GM23248 (cell line): ENCODE data around the gene INTS3. TPM values are rescaled to one million over a fixed set of nuclear protein-coding genes. Genes with fewer than 3 reads are reported as not detected.

Experiments used
- DNase-seq: peaks from one replicate; pipeline ENCODE4 v3.0.0-alpha.2; 2015
- H2AFZ ChIP-seq: fragments of 200-600 bp; sonication (generic); 2 replicates; pipeline ENCODE4 v1.6.1; 2016; ENCODE audit warnings: antibody characterized with exemption
- H3F3A ChIP-seq: fragments of 200-600 bp; sonication (generic); 2 replicates; pipeline ENCODE4 v1.6.1; 2016; ENCODE audit warnings: mild to moderate bottlenecking, antibody characterized with exemption, mixed run types; ENCODE audit not compliant: insufficient read depth
- H3K27ac ChIP-seq: fragments of 200-600 bp; sonication (generic); 2 replicates; pipeline ENCODE4 v1.5.1; 2016; ENCODE audit warnings: mild to moderate bottlenecking
- H3K27me3 ChIP-seq: fragments of 200-600 bp; sonication (generic); replicated peaks from 2 replicates; pipeline ENCODE4 v1.6.1; 2016; ENCODE audit warnings: mild to moderate bottlenecking; ENCODE audit not compliant: insufficient read depth
- H3K36me3 ChIP-seq: fragments of 200-600 bp; sonication (generic); 2 replicates; pipeline ENCODE4 v1.6.1; 2016; ENCODE audit warnings: low read depth, mild to moderate bottlenecking
- H3K4me1 ChIP-seq: fragments of 200-600 bp; sonication (generic); 2 replicates; pipeline ENCODE4 v1.6.1; 2016; ENCODE audit warnings: mild to moderate bottlenecking; ENCODE audit not compliant: insufficient read depth
- H3K4me2 ChIP-seq: fragments of 200-600 bp; sonication (generic); one replicate; pipeline ENCODE4 v1.6.1; 2016; ENCODE audit warnings: mild to moderate bottlenecking; ENCODE audit not compliant: unreplicated experiment
- H3K4me3 ChIP-seq: fragments of 200-600 bp; sonication (generic); 2 replicates; pipeline ENCODE4 v1.5.1; 2016; ENCODE audit warnings: mild to moderate bottlenecking
- H3K79me2 ChIP-seq: fragments of 200-600 bp; sonication (generic); 2 replicates; pipeline ENCODE4 v1.6.1; 2016; ENCODE audit warnings: mild to moderate bottlenecking; ENCODE audit not compliant: insufficient read depth
- H3K9ac ChIP-seq: fragments of 200-600 bp; sonication (generic); 2 replicates; pipeline ENCODE4 v1.6.1; 2016; ENCODE audit warnings: mild to moderate bottlenecking
- H3K9me2 ChIP-seq: fragments of 200-600 bp; sonication (generic); 2 replicates; pipeline ENCODE4 v1.6.1; 2016; ENCODE audit warnings: mixed run types, mild to moderate bottlenecking, moderate library complexity; ENCODE audit not compliant: insufficient read depth
- H3K9me3 ChIP-seq: fragments of 200-600 bp; sonication (generic); one replicate; pipeline ENCODE4 v1.6.1; 2017; ENCODE audit warnings: low read depth
- H4K20me1 ChIP-seq: fragments of 200-600 bp; sonication (generic); 2 replicates; pipeline ENCODE4 v1.6.0; 2016; ENCODE audit not compliant: insufficient read depth
- EZH2 ChIP-seq: fragments of 200-600 bp; sonication (generic); IDR thresholded peaks from 2 replicates; pipeline ENCODE4 v1.6.1; 2018; ENCODE audit warnings: antibody characterized with exemption, mild to moderate bottlenecking; ENCODE audit not compliant: insufficient read depth, poor library complexity, severe bottlenecking
- EZH2phosphoT487 ChIP-seq: fragments of 200-600 bp; sonication (generic); IDR thresholded peaks from 2 replicates; pipeline ENCODE4 v1.6.1; 2018; ENCODE audit warnings: antibody characterized with exemption, moderate library complexity, mild to moderate bottlenecking, low read depth; ENCODE audit not compliant: insufficient read depth
- WGBS, 2 experiments: methylation state at CpG; one replicate each; pipeline ENCODE4 v1.1.6; 2015 to 2017; ENCODE audit warnings: low lambda C conversion rate in 2 of 2, low coverage in 1 of 2; ENCODE audit errors: missing lambda C conversion rate in 2 of 2; 5-methylcytosine and 5-hydroxymethylcytosine counted together
- in situ Hi-C: fragments of 300-500 bp; cut with MboI; formaldehyde crosslinking; loops from 2 replicates; pipeline ENCODE4 v1.15.0; 2020
- polyA plus RNA-seq: library from polyadenylated mRNA; unstranded; fragments of >200 nt; fragmentation: Nextera tagmentation; extraction: Ambion mirVana; gene quantifications from 2 replicates; pipeline ENCODE4 v1.2.1, GENCODE V29; 2016
- total RNA-seq: library from RNA; depleted of rRNA; stranded (reverse); fragments of >200 nt; shearing (Covaris generic); gene quantifications from 2 replicates; pipeline ENCODE4 v1.2.3, GENCODE V29; 2014

INTS3 gene
- total and polyA plus RNA-seq, 2 experiments from 2014 or later: 19.9 to 40.2 TPM

GRCh38 chr1:153730468-153730988 is 2.7 kb downstream of the INTS3 start:
- Histone ChIP-seq H3K79me2 (peaks cover 64% of the 10 kb centered on the region), H3K9me2 (no peaks in the 10 kb centered on the region), H3K4me1 (0 out of 2 replicates have a peak, but pooled peaks cover 9% of the 10 kb centered on the region), H3K4me3 (no peak overlapping the region), H3K4me2 (no peak overlapping the region), H3F3A (0 out of 2 replicates have a peak, but pooled peaks cover 13% of the 10 kb centered on the region), H4K20me1 (no peaks in the 10 kb centered on the region), H3K9ac (no peak overlapping the region), H3K27me3 (no peaks in the 10 kb centered on the region), H3K36me3 (no peaks in the 10 kb centered on the region), H3K27ac (no peak overlapping the region), H2AFZ (no peak overlapping the region), H3K9me3 (no peaks in the 10 kb centered on the region)
- WGBS, 2 experiments: 56 to 66% methylated on average over 5 of the region's 5 CpGs
- in situ Hi-C loops: loop anchor here (25.0 kb wide), 1 partner anchor 368 kb away; the partner anchor contains the start of gene S100A9
- DNase-seq: no peak
- TF ChIP-seq EZH2phosphoT487 (no peak), EZH2 (no peak)

DNA sequence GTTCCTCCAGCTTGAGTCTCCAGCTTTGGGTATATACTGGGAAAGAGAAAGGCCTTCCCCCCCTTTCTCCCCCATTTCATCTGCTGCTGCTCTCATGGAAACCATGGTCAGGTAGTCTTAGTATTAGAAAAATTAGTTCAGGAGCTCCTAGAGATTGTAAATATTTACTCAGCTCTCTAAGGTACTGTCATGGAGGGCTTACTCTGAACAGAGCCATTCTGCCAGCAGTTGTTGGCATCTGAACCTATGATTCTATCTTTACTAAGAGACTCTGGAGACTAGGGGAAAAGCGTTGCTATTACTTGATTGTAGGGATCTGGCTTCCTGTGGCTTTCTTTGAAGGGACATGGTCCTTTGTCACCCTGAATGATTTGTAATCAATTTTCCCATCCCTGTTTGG is 6.1 kb downstream of the INTS3 start:
- in situ Hi-C loops: loop anchor here (25.0 kb wide), 1 partner anchor 372 kb away; the partner anchor contains the start of gene S100A9
- Histone ChIP-seq H3K36me3 (no peaks in the 10 kb centered on the region), H3F3A (0 out of 2 replicates have a peak, but pooled peaks cover 13% of the 10 kb centered on the region), H3K9me2 (no peaks in the 10 kb centered on the region), H3K79me2 (peaks cover 86% of the 10 kb centered on the region), H3K27ac (no peak overlapping the region), H3K4me2 (no peak overlapping the region), H3K27me3 (no peaks in the 10 kb centered on the region), H2AFZ (no peak overlapping the region), H3K4me1 (0 out of 2 replicates have a peak, but pooled peaks cover 8% of the 10 kb centered on the region), H3K4me3 (no peak overlapping the region), H3K9ac (no peak overlapping the region), H3K9me3 (no peaks in the 10 kb centered on the region), H4K20me1 (no peaks in the 10 kb centered on the region)
- TF ChIP-seq EZH2phosphoT487: no peak
- TF ChIP-seq EZH2: no peak
- DNase-seq: peak; percentile 30
- 14 to 16% methylated on average over 1 of the region's 1 CpG for WGBS, 2 experiments

DNA sequence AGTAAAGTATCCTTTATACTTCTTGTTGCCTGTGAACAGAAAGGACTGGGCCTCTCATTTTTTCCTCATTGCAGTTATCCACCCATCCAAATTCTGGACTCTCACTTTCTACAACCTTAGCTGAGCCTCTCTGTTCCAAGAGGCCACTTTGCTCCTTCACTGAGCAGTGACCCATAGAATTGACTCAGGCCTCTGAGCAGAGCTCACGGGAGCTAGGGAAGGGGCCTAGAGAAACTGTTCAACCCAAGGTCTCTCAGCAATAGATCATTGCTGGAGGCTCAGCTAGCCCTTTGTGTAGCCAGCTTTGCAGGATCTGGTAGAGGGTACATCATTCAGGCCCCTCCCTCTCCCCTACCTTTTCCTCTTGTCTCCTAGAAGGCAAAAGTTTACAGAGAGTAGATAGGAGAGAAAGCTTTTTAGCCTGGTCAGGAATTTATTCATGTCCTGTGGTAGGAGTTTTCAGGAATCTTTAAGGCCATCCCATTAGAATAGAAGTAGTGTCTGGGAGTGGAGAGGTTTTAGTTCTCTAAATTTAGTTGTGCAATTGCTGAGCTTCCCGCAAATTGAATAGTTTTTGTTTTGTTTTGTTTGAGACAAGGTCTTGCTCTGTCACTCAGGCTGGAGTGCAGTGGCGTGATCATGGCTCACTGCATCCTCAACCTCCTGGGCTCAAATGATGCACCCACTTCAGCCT is 6.7 kb downstream of the INTS3 start:
- Histone ChIP-seq H3K9me2 (no peaks in the 10 kb centered on the region), H3F3A (0 out of 2 replicates have a peak, but pooled peaks cover 13% of the 10 kb centered on the region), H4K20me1 (no peaks in the 10 kb centered on the region), H3K4me1 (0 out of 2 replicates have a peak, but pooled peaks cover 2% of the 10 kb centered on the region), H3K9me3 (no peaks in the 10 kb centered on the region), H3K4me2 (no peak overlapping the region), H3K27me3 (no peaks in the 10 kb centered on the region), H2AFZ (no peak overlapping the region), H3K4me3 (no peak overlapping the region), H3K9ac (no peak overlapping the region), H3K27ac (no peak overlapping the region), H3K36me3 (no peaks in the 10 kb centered on the region), H3K79me2 (peaks cover 81% of the 10 kb centered on the region)
- in situ Hi-C loops: loop anchor here (25.0 kb wide), 1 partner anchor 372 kb away; the partner anchor contains the start of gene S100A9
- WGBS, 2 experiments: 91 to 95% methylated on average over 3 of the region's 3 CpGs
- no peak for DNase-seq
- TF ChIP-seq EZH2phosphoT487 (no peak), EZH2 (no peak)

DNA sequence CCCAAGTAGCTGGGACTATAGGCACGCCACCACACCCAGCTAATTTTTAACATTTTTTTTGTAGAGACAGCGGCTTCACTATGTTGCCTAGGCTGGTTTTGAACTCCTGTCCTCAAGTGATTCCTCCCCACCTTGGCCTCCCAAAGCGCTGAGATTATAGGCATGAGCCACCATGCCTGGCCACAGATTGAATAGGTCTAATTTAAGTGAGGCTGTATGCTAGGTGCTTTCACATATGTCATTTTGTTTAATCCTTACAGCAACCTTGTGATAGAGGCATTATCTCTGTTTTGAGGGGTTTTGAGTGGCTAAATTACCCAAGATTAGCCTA is 7.2 kb downstream of the INTS3 start:
- Histone ChIP-seq H3F3A (0 out of 2 replicates have a peak, but pooled peaks cover 10% of the 10 kb centered on the region), H3K9me3 (no peaks in the 10 kb centered on the region), H4K20me1 (no peaks in the 10 kb centered on the region), H3K4me3 (no peak overlapping the region), H3K27me3 (no peaks in the 10 kb centered on the region), H3K9me2 (no peaks in the 10 kb centered on the region), H3K9ac (no peak overlapping the region), H3K4me1 (no peaks in the 10 kb centered on the region), H3K4me2 (no peak overlapping the region), H3K79me2 (peaks cover 76% of the 10 kb centered on the region), H3K27ac (no peak overlapping the region), H2AFZ (no peak overlapping the region), H3K36me3 (no peaks in the 10 kb centered on the region)
- in situ Hi-C loops: loop anchor here (25.0 kb wide), 1 partner anchor 373 kb away; the partner anchor contains the start of gene S100A9
- WGBS, 2 experiments: 98 to 100% methylated on average over 3 of the region's 3 CpGs
- no peak for DNase-seq
- no peak for TF ChIP-seq EZH2
- TF ChIP-seq EZH2phosphoT487: no peak
